Measurements from ENCODE around the gene PRPF18.

DNA sequence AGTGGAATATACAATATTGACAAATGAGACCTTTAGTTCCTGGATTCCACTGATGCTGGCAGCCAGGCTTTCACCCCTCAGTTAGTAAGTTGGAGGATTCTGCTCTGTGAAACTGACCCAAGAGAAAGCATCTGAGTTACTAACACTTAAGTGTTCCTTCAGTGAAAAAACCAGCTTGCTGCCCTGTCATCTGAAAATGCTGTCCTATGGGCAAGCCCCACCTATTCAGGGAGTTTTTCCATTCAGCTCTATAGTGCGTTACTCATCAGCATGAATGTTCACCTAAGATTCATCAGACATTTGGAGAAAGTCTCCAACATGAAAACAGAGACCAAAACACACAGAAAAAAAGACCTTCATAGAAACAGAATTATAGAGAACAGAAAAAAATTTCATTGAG, 37.9 kb downstream of the PRPF18 start:
- no peak for TF ChIP-seq EZH2 (IDR thresholded peaks at IDR 0.05; ENCODE audit: low read length, missing control alignments)
- TF ChIP-seq, protein P1, sequence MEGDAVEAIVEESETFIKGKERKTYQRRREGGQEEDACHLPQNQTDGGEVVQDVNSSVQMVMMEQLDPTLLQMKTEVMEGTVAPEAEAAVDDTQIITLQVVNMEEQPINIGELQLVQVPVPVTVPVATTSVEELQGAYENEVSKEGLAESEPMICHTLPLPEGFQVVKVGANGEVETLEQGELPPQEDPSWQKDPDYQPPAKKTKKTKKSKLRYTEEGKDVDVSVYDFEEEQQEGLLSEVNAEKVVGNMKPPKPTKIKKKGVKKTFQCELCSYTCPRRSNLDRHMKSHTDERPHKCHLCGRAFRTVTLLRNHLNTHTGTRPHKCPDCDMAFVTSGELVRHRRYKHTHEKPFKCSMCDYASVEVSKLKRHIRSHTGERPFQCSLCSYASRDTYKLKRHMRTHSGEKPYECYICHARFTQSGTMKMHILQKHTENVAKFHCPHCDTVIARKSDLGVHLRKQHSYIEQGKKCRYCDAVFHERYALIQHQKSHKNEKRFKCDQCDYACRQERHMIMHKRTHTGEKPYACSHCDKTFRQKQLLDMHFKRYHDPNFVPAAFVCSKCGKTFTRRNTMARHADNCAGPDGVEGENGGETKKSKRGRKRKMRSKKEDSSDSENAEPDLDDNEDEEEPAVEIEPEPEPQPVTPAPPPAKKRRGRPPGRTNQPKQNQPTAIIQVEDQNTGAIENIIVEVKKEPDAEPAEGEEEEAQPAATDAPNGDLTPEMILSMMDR (conservative IDR thresholded peaks at IDR 0.05 in 1 of 2, IDR thresholded peaks at IDR 0.05 in 1 of 2; ENCODE audit: low read depth in 1 of 2, low read length in 2 of 2), result no peak

All from fibroblast of lung (primary cell).